ENCODE data around the gene GPR83. TPM values are rescaled to one million over a fixed set of nuclear protein-coding genes. Genes with fewer than 3 reads are reported as not detected.

Gene GPR83
- total and polyA plus RNA-seq, 4 donors, result 0.01 to 0.14 (median 0.07) TPM

DNA sequence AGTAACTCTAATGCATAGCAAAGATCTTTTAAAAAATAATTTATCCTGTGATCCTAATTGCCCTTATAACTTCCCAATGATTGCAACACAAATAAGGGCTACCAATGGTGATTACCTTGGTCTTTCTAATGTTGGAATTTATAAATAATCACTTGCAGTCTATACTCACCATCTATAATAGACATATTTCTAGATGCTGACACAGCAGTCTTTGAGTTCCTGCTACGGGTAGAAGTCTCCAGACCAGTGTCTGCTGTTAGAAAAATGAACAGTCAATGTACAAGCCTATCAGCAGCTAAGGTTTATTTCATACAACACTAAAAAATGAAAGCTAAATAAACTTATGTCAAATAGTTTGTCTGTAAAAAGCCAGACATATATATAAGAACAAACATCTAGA is 44.4 kb upstream of the GPR83 start:
- Histone ChIP-seq H3K9ac (ENCODE audit: low read depth in 1 of 2, low read length in 2 of 2) (no peak overlapping the region), H3K27me3 (ENCODE audit: control insufficient read depth in 4 of 4, insufficient read depth in 4 of 4, low read length in 3 of 4) (no peaks in the 10 kb centered on the region), H3K27ac (ENCODE audit: low read depth in 1 of 2, low read length in 2 of 2) (no peak overlapping the region), H3K4me1 (ENCODE audit: control insufficient read depth in 4 of 4, insufficient read depth in 4 of 4, low read length in 3 of 4) (peaks cover 0 to 4% (median 0%) of the 10 kb centered on the region in 4 donors), H3K9me3 (ENCODE audit: control insufficient read depth in 4 of 4, low read length in 3 of 4) (no peaks in the 10 kb centered on the region), H3K36me3 (ENCODE audit: control insufficient read depth in 4 of 4, insufficient read depth in 3 of 4, low read depth in 1 of 4, low read length in 3 of 4) (peaks cover 0 to 24% (median 18%) of the 10 kb centered on the region in 4 donors), H3K4me3 (ENCODE audit: low read depth in 1 of 3, low read length in 3 of 3) (no peak overlapping the region)
- 94% methylated on average over 1 of the region's 1 CpG for WGBS
- DNase-seq (ENCODE audit: low spot score), result no peak
- TF ChIP-seq SP1 (IDR thresholded peaks at IDR 0.05), result no peak

DNA sequence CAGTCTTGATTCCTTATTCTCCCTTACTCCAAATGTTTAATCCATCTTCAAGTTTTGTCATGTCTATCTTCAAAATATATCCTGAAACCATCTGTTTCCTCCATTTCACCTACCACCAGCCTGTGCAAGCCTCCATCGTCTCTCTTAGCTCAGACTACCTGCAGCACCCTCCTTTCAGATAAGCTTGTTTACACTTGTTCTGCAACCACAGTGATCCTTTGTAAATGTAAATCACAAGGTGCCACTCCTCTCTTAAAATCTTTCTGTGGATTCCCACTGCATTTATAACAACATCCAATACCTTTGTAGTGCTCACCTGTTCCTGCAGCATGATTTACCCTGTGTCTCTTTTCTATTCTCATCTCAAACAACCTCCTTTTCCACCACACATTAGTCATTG is 31.8 kb upstream of the GPR83 start:
- no peaks in the 10 kb centered on the region for H3K4me1 ChIP-seq (ENCODE audit: control insufficient read depth in 4 of 4, insufficient read depth in 4 of 4, low read length in 3 of 4)
- no peaks in the 10 kb centered on the region for H3K27me3 ChIP-seq (ENCODE audit: control insufficient read depth in 4 of 4, insufficient read depth in 4 of 4, low read length in 3 of 4)
- H3K4me3 ChIP-seq (ENCODE audit: low read depth in 1 of 3, low read length in 3 of 3), result no peak overlapping the region
- 59% methylated on average over 1 of the region's 1 CpG for WGBS
- no peak for DNase-seq (ENCODE audit: low spot score)
- no peak overlapping the region for H3K9ac ChIP-seq (ENCODE audit: low read depth in 1 of 2, low read length in 2 of 2)
- peaks cover 0 to under 1% (median 0%) of the 10 kb centered on the region in 4 donors for H3K9me3 ChIP-seq (ENCODE audit: control insufficient read depth in 4 of 4, low read length in 3 of 4)
- TF ChIP-seq RXRA (IDR thresholded peaks at IDR 0.05) (no peak), FOXA2 (IDR thresholded peaks at IDR 0.05) (no peak), NR2F2 (IDR thresholded peaks at IDR 0.05) (no peak), YY1 (IDR thresholded peaks at IDR 0.05) (no peak), HNF4A (conservative IDR thresholded peaks at IDR 0.05) (no peak), GABPA (IDR thresholded peaks at IDR 0.05 in 1 of 2, conservative IDR thresholded peaks at IDR 0.05 in 1 of 2) (no peak), RAD21 (IDR thresholded peaks at IDR 0.05) (no peak), JUND (IDR thresholded peaks at IDR 0.05) (no peak), FOXA1 (IDR thresholded peaks at IDR 0.05) (no peak), HNF4G (IDR thresholded peaks at IDR 0.05) (no peak), TAF1 (conservative IDR thresholded peaks at IDR 0.05) (no peak), EGR1 (IDR thresholded peaks at IDR 0.05; ENCODE audit: low read depth in 2 of 2) (no peak)
- TF ChIP-seq, protein P1, sequence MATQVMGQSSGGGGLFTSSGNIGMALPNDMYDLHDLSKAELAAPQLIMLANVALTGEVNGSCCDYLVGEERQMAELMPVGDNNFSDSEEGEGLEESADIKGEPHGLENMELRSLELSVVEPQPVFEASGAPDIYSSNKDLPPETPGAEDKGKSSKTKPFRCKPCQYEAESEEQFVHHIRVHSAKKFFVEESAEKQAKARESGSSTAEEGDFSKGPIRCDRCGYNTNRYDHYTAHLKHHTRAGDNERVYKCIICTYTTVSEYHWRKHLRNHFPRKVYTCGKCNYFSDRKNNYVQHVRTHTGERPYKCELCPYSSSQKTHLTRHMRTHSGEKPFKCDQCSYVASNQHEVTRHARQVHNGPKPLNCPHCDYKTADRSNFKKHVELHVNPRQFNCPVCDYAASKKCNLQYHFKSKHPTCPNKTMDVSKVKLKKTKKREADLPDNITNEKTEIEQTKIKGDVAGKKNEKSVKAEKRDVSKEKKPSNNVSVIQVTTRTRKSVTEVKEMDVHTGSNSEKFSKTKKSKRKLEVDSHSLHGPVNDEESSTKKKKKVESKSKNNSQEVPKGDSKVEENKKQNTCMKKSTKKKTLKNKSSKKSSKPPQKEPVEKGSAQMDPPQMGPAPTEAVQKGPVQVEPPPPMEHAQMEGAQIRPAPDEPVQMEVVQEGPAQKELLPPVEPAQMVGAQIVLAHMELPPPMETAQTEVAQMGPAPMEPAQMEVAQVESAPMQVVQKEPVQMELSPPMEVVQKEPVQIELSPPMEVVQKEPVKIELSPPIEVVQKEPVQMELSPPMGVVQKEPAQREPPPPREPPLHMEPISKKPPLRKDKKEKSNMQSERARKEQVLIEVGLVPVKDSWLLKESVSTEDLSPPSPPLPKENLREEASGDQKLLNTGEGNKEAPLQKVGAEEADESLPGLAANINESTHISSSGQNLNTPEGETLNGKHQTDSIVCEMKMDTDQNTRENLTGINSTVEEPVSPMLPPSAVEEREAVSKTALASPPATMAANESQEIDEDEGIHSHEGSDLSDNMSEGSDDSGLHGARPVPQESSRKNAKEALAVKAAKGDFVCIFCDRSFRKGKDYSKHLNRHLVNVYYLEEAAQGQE (IDR thresholded peaks at IDR 0.05), result no peak
- TF ChIP-seq, protein P2, sequence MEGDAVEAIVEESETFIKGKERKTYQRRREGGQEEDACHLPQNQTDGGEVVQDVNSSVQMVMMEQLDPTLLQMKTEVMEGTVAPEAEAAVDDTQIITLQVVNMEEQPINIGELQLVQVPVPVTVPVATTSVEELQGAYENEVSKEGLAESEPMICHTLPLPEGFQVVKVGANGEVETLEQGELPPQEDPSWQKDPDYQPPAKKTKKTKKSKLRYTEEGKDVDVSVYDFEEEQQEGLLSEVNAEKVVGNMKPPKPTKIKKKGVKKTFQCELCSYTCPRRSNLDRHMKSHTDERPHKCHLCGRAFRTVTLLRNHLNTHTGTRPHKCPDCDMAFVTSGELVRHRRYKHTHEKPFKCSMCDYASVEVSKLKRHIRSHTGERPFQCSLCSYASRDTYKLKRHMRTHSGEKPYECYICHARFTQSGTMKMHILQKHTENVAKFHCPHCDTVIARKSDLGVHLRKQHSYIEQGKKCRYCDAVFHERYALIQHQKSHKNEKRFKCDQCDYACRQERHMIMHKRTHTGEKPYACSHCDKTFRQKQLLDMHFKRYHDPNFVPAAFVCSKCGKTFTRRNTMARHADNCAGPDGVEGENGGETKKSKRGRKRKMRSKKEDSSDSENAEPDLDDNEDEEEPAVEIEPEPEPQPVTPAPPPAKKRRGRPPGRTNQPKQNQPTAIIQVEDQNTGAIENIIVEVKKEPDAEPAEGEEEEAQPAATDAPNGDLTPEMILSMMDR (IDR thresholded peaks at IDR 0.05; ENCODE audit: low read depth, low read length, missing input control), result no peak
- TF ChIP-seq, protein P3, sequence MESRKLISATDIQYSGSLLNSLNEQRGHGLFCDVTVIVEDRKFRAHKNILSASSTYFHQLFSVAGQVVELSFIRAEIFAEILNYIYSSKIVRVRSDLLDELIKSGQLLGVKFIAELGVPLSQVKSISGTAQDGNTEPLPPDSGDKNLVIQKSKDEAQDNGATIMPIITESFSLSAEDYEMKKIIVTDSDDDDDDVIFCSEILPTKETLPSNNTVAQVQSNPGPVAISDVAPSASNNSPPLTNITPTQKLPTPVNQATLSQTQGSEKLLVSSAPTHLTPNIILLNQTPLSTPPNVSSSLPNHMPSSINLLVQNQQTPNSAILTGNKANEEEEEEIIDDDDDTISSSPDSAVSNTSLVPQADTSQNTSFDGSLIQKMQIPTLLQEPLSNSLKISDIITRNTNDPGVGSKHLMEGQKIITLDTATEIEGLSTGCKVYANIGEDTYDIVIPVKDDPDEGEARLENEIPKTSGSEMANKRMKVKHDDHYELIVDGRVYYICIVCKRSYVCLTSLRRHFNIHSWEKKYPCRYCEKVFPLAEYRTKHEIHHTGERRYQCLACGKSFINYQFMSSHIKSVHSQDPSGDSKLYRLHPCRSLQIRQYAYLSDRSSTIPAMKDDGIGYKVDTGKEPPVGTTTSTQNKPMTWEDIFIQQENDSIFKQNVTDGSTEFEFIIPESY (IDR thresholded peaks at IDR 0.05), result no peak
- no peak overlapping the region for H3K27ac ChIP-seq (ENCODE audit: low read depth in 1 of 2, low read length in 2 of 2)
- peaks cover 3 to 35% (median 16%) of the 10 kb centered on the region in 4 donors for H3K36me3 ChIP-seq (ENCODE audit: control insufficient read depth in 4 of 4, insufficient read depth in 3 of 4, low read depth in 1 of 4, low read length in 3 of 4)
